ENCODE data around the gene ISG20. TPM values are rescaled to one million over a fixed set of nuclear protein-coding genes. Genes with fewer than 3 reads are reported as not detected.
A peak's percentile ranks its signal among the peaks of the same experiment; 100 is the strongest.

The ISG20 gene
- polyA plus RNA-seq, 1 donor (not counting 4 experiments of a cell fraction or from before 2014, with no cell fraction given) = 8.9 TPM

GRCh38 chr15:88623061-88623460, 15.8 kb upstream of the ISG20 start:
- TF ChIP-seq EZH2 (IDR thresholded peaks at IDR 0.05; ENCODE audit: low read length) = no peak
- TF ChIP-seq, protein P1, sequence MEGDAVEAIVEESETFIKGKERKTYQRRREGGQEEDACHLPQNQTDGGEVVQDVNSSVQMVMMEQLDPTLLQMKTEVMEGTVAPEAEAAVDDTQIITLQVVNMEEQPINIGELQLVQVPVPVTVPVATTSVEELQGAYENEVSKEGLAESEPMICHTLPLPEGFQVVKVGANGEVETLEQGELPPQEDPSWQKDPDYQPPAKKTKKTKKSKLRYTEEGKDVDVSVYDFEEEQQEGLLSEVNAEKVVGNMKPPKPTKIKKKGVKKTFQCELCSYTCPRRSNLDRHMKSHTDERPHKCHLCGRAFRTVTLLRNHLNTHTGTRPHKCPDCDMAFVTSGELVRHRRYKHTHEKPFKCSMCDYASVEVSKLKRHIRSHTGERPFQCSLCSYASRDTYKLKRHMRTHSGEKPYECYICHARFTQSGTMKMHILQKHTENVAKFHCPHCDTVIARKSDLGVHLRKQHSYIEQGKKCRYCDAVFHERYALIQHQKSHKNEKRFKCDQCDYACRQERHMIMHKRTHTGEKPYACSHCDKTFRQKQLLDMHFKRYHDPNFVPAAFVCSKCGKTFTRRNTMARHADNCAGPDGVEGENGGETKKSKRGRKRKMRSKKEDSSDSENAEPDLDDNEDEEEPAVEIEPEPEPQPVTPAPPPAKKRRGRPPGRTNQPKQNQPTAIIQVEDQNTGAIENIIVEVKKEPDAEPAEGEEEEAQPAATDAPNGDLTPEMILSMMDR (optimal IDR thresholded peaks at IDR 0.05 in 1 of 3, IDR thresholded peaks at IDR 0.05 in 1 of 3, conservative IDR thresholded peaks at IDR 0.05 in 1 of 3; ENCODE audit: extremely low read depth in 1 of 3, insufficient read depth in 2 of 3, low read length in 3 of 3) = no peak
- H3K36me3 ChIP-seq (ENCODE audit: control insufficient read depth in 2 of 2, extremely low read depth in 1 of 2, insufficient read depth in 2 of 2, low read length in 2 of 2) = peaks cover 28 to 38% of the 10 kb centered on the region in 2 experiments
- FAIRE-seq = peak; percentile 75
- peaks cover 45% of the 10 kb centered on the region for H4K20me1 ChIP-seq (ENCODE audit: control insufficient read depth, extremely low read depth, insufficient read depth, low read length)
- H3K27ac ChIP-seq (ENCODE audit: control insufficient read depth, insufficient read depth, low read length) = peak overlapping the region; percentile 98
- H3K9me3 ChIP-seq (ENCODE audit: control insufficient read depth, low read depth, low read length) = no peaks in the 10 kb centered on the region
- peak; percentile 67 for DNase-seq (ENCODE audit: low read depth, low spot score)
- peaks cover 64% of the 10 kb centered on the region for H3K79me2 ChIP-seq (ENCODE audit: control insufficient read depth, insufficient read depth, low read length)
- dilution Hi-C loops (cut with MboI; ENCODE audit: extremely low pct_ligation_motif_present, low sequenced_read_pairs) = no loop called here
- H3K4me2 ChIP-seq (ENCODE audit: control insufficient read depth, extremely low read depth, insufficient read depth, low read depth, low read length) = peak overlapping the region; percentile 100
- H3K9me1 ChIP-seq (ENCODE audit: control insufficient read depth, extremely low read depth, insufficient read depth, low read length) = peaks cover 9% of the 10 kb centered on the region
- peak overlapping the region; percentile 82 to 99 (median 97) for H3K4me3 ChIP-seq (ENCODE audit: control insufficient read depth in 2 of 3, extremely low read depth in 1 of 3, insufficient read depth in 2 of 3, low read depth in 1 of 3, low read length in 3 of 3)
- no peak overlapping the region for H2AFZ ChIP-seq (ENCODE audit: control insufficient read depth, low read length)
- peaks cover 37% of the 10 kb centered on the region for H3K4me1 ChIP-seq (ENCODE audit: control insufficient read depth, extremely low read depth, insufficient read depth, low read length)
- H3K9ac ChIP-seq (ENCODE audit: control insufficient read depth, extremely low read depth, insufficient read depth, low read length) = peak overlapping the region; percentile 99
- no peaks in the 10 kb centered on the region for H3K27me3 ChIP-seq (ENCODE audit: control insufficient read depth, extremely low read depth, insufficient read depth, low read length)

GRCh38 chr15:88623632-88624031, 15.2 kb upstream of the ISG20 start:
- Histone ChIP-seq H3K9me3 (ENCODE audit: control insufficient read depth, low read depth, low read length) (no peaks in the 10 kb centered on the region), H3K4me3 (ENCODE audit: control insufficient read depth in 2 of 3, extremely low read depth in 1 of 3, insufficient read depth in 2 of 3, low read depth in 1 of 3, low read length in 3 of 3) (peak overlapping the region; percentile 51 to 82 (median 72)), H4K20me1 (ENCODE audit: control insufficient read depth, extremely low read depth, insufficient read depth, low read length) (peaks cover 50% of the 10 kb centered on the region), H3K27ac (ENCODE audit: control insufficient read depth, insufficient read depth, low read length) (peak overlapping the region; percentile 98), H3K79me2 (ENCODE audit: control insufficient read depth, insufficient read depth, low read length) (peaks cover 69% of the 10 kb centered on the region), H3K27me3 (ENCODE audit: control insufficient read depth, extremely low read depth, insufficient read depth, low read length) (no peaks in the 10 kb centered on the region), H2AFZ (ENCODE audit: control insufficient read depth, low read length) (no peak overlapping the region), H3K9me1 (ENCODE audit: control insufficient read depth, extremely low read depth, insufficient read depth, low read length) (peaks cover 9% of the 10 kb centered on the region), H3K9ac (ENCODE audit: control insufficient read depth, extremely low read depth, insufficient read depth, low read length) (peak overlapping the region; percentile 99), H3K36me3 (ENCODE audit: control insufficient read depth in 2 of 2, extremely low read depth in 1 of 2, insufficient read depth in 2 of 2, low read length in 2 of 2) (peaks cover 31 to 44% of the 10 kb centered on the region in 2 experiments), H3K4me2 (ENCODE audit: control insufficient read depth, extremely low read depth, insufficient read depth, low read depth, low read length) (peak overlapping the region; percentile 100), H3K4me1 (ENCODE audit: control insufficient read depth, extremely low read depth, insufficient read depth, low read length) (peaks cover 37% of the 10 kb centered on the region)
- TF ChIP-seq, protein P1 (optimal IDR thresholded peaks at IDR 0.05 in 1 of 3, IDR thresholded peaks at IDR 0.05 in 1 of 3, conservative IDR thresholded peaks at IDR 0.05 in 1 of 3; ENCODE audit: extremely low read depth in 1 of 3, insufficient read depth in 2 of 3, low read length in 3 of 3) = no peak
- no peak for TF ChIP-seq EZH2 (IDR thresholded peaks at IDR 0.05; ENCODE audit: low read length)
- DNase-seq (ENCODE audit: low read depth, low spot score) (no peak), FAIRE-seq (no peak)
- dilution Hi-C loops (cut with MboI; ENCODE audit: extremely low pct_ligation_motif_present, low sequenced_read_pairs) = no loop called here

All from keratinocyte (primary cell).